Posterior vena cava (tissue), 2 donors: ENCODE results near the gene LRRN2. TPM values are rescaled to one million over a fixed set of nuclear protein-coding genes. Genes with fewer than 3 reads are reported as not detected.

Experiments used
- DNase-seq: peaks from one replicate; pipeline ENCODE4 v3.0.0-alpha.2; 2020; ENCODE audit warnings: low spot score
- intact Hi-C, 2 donors: fragments of 100-400 bp; cut with DNase I; formaldehyde crosslinking; loops; one replicate each; pipeline versions ENCODE4 v1.14.1 to v1.14.2; 2022 to 2023
- total RNA-seq, 2 donors: library from RNA; stranded (reverse); fragmentation: NEBNext Ultra II Directional; extraction: Animal tissue kit (Norgen Biotek cat#: 25700); gene quantifications; one replicate each; pipeline ENCODE4 v1.2.1, GENCODE V29; 2021
- donor health status: DM: yes; HTN: yes; CAD: no.
- donor health status: DM: yes; HTN: yes; CAD: no.

Gene LRRN2
- total RNA-seq, 2 donors from 2014 or later = 8.9 to 13.6 TPM

GRCh38 chr1:204672482-204673121, 12.9 kb downstream of the LRRN2 start:
- no peak for DNase-seq
- intact Hi-C loops = no loop called here

- no peak for DNase-seq
- intact Hi-C loops = no loop called here
These were observed 13.5 kb downstream of the LRRN2 start for GRCh38 chr1:204672069-204672468.

- intact Hi-C loops = no loop called here
- DNase-seq = no peak
These were observed 15.2 kb downstream of the LRRN2 start for GRCh38 chr1:204670152-204670927.

GRCh38 chr1:204669579-204669978, 16.0 kb downstream of the LRRN2 start:
- intact Hi-C loops = no loop called here
- no peak for DNase-seq

- DNase-seq = peak; percentile 34
- intact Hi-C loops = no loop called here
These were observed 21.2 kb downstream of the LRRN2 start for GRCh38 chr1:204664384-204664651.

GRCh38 chr1:204663644-204664383, 21.7 kb downstream of the LRRN2 start:
- intact Hi-C loops = no loop called here
- no peak for DNase-seq

GRCh38 chr1:204662530-204662929, 23.0 kb downstream of the LRRN2 start:
- no peak for DNase-seq
- intact Hi-C loops = no loop called here

- intact Hi-C loops = no loop called here
- DNase-seq = no peak
These were observed 25.0 kb downstream of the LRRN2 start for GRCh38 chr1:204660509-204660908.

- intact Hi-C loops = no loop called here
- no peak for DNase-seq
These were observed 26.5 kb downstream of the LRRN2 start for GRCh38 chr1:204659056-204659455.

- intact Hi-C loops = no loop called here
- no peak for DNase-seq
These were observed 27.2 kb downstream of the LRRN2 start for GRCh38 chr1:204658295-204658694.

GRCh38 chr1:204653590-204654340, 31.8 kb downstream of the LRRN2 start:
- intact Hi-C loops = no loop called here
- DNase-seq = no peak

- intact Hi-C loops = no loop called here
These were observed 33.0 kb downstream of the LRRN2 start for GRCh38 chr1:204652497-204652896.

GRCh38 chr1:204651843-204652421, 33.6 kb downstream of the LRRN2 start:
- no peak for DNase-seq
- intact Hi-C loops = no loop called here

More at GRCh38 chr1:204652497-204652896, 33.0 kb downstream of the LRRN2 start:
- DNase-seq = no peak

GRCh38 chr1:204650911-204651570, 34.5 kb downstream of the LRRN2 start:
- intact Hi-C loops = no loop called here
- DNase-seq = no peak

- DNase-seq = no peak
- intact Hi-C loops = no loop called here
These were observed 35.6 kb downstream of the LRRN2 start for GRCh38 chr1:204649721-204650521.

GRCh38 chr1:204648576-204648975, 37.0 kb downstream of the LRRN2 start:
- DNase-seq = no peak
- intact Hi-C loops = loop anchor here in 1 of 2 donors (1.0 kb wide), 1 partner anchor 29 kb away; no protein-coding TSS in a partner anchor

GRCh38 chr1:204647805-204648153, 37.8 kb downstream of the LRRN2 start:
- intact Hi-C loops = loop anchor here in 1 of 2 donors (1.0 kb wide), 1 partner anchor 28 kb away; no protein-coding TSS in a partner anchor

More at GRCh38 chr1:204647805-204648153, 37.8 kb downstream of the LRRN2 start:
- no peak for DNase-seq
